ENCODE results near the gene RRBP1.

- TF ChIP-seq CTCF (conservative IDR thresholded peaks at IDR 0.05 in 1 of 2, IDR thresholded peaks at IDR 0.05 in 1 of 2; ENCODE audit: extremely low read depth in 1 of 2, insufficient read depth in 1 of 2, low read depth in 1 of 2, low read length in 2 of 2) (no peak), EZH2 (IDR thresholded peaks at IDR 0.05; ENCODE audit: borderline replicate concordance, low read length) (no peak)
Observed at GRCh38 chr20:17640146-17640874, 41.7 kb downstream of the RRBP1 start.
